ENCODE measurements around the gene COX7A2L. TPM values are rescaled to one million over a fixed set of nuclear protein-coding genes. Genes with fewer than 3 reads are reported as not detected.

Gene COX7A2L
- total RNA-seq, 6 donors from 2014 or later = 57.0 to 123 (median 85.7) TPM

DNA sequence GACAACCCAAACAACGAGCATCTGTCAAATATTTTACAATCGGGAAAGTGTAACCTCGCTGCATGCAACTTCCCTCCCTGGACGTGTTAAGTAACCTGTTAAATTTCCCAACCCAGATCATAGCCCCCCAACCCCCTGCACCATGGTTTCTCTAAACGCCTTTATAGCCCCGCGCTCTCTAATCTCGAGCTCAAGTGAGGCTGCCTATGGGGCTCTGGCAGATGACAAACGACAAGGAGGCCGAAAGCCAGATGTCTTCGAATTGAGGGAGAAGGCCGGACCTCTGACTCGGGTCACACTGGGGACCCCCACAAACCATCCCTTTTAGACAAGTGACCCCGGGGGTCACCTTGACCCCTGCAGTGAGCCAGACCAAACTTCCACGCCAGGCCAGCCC, 526 bp downstream of the COX7A2L start:
- Histone ChIP-seq H3K27me3 (no peaks in the 10 kb centered on the region), H3K9me3 (no peaks in the 10 kb centered on the region), H3K4me3 (peak overlapping the region; percentile 78 to 95 (median 87)), H3K4me1 (peaks cover 16 to 41% (median 24%) of the 10 kb centered on the region in 4 donors), H3K36me3 (peaks cover 0 to 7% (median 0%) of the 10 kb centered on the region in 4 donors), H3K27ac (peak overlapping the region; percentile 92 to 97 (median 95))
- 0 to 1% methylated on average over 4 to 15 of the region's 15 CpGs for WGBS, 2 donors
- no peak for TF ChIP-seq POLR2A (IDR thresholded peaks at IDR 0.05)
- TF ChIP-seq, protein P1, sequence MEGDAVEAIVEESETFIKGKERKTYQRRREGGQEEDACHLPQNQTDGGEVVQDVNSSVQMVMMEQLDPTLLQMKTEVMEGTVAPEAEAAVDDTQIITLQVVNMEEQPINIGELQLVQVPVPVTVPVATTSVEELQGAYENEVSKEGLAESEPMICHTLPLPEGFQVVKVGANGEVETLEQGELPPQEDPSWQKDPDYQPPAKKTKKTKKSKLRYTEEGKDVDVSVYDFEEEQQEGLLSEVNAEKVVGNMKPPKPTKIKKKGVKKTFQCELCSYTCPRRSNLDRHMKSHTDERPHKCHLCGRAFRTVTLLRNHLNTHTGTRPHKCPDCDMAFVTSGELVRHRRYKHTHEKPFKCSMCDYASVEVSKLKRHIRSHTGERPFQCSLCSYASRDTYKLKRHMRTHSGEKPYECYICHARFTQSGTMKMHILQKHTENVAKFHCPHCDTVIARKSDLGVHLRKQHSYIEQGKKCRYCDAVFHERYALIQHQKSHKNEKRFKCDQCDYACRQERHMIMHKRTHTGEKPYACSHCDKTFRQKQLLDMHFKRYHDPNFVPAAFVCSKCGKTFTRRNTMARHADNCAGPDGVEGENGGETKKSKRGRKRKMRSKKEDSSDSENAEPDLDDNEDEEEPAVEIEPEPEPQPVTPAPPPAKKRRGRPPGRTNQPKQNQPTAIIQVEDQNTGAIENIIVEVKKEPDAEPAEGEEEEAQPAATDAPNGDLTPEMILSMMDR (IDR thresholded peaks at IDR 0.05) = no peak
- no peak for TF ChIP-seq EP300 (IDR thresholded peaks at IDR 0.05)
- no peak for TF ChIP-seq POLR2AphosphoS5 (IDR thresholded peaks at IDR 0.05)
- ATAC-seq (ENCODE audit: low FRiP score in 2 of 2) (peak in 1 of 2 donors; percentile 2), DNase-seq (no peak)

- Histone ChIP-seq H3K9me3 (no peaks in the 10 kb centered on the region), H3K36me3 (peaks cover 0 to 7% (median 0%) of the 10 kb centered on the region in 4 donors), H3K4me3 (peak overlapping the region; percentile 78 to 95 (median 87)), H3K4me1 (peaks cover 16 to 41% (median 24%) of the 10 kb centered on the region in 4 donors), H3K27me3 (no peaks in the 10 kb centered on the region), H3K27ac (peak overlapping the region; percentile 92 to 97 (median 95))
- DNase-seq = peak in 1 of 2 donors; percentile 25
- WGBS, 2 donors = 10 to 14% methylated on average over 12 of the region's 12 CpGs
- no peak for TF ChIP-seq POLR2A (IDR thresholded peaks at IDR 0.05)
- no peak for TF ChIP-seq EP300 (IDR thresholded peaks at IDR 0.05)
- no peak for TF ChIP-seq POLR2AphosphoS5 (IDR thresholded peaks at IDR 0.05)
- TF ChIP-seq, protein P1 (IDR thresholded peaks at IDR 0.05) = no peak
- no peak for ATAC-seq (ENCODE audit: low FRiP score in 2 of 2)
Observed at GRCh38 chr2:42359965-42360483, 993 bp downstream of the COX7A2L start.

- H3K27ac ChIP-seq = peak overlapping the region; percentile 92 to 97 (median 95)
- no peak for TF ChIP-seq POLR2AphosphoS5 (IDR thresholded peaks at IDR 0.05)
- TF ChIP-seq, protein P1 (IDR thresholded peaks at IDR 0.05) = no peak
- TF ChIP-seq POLR2A (IDR thresholded peaks at IDR 0.05) = no peak
- TF ChIP-seq EP300 (IDR thresholded peaks at IDR 0.05) = no peak
- peaks cover 16 to 41% (median 24%) of the 10 kb centered on the region in 4 donors for H3K4me1 ChIP-seq
- H3K36me3 ChIP-seq = peaks cover 0 to 7% (median 0%) of the 10 kb centered on the region in 4 donors
- DNase-seq (no peak), ATAC-seq (ENCODE audit: low FRiP score in 2 of 2) (no peak)
- H3K4me3 ChIP-seq = peak overlapping the region in 3 of 4 donors; percentile 78 to 91 (median 83)
- H3K27me3 ChIP-seq = no peaks in the 10 kb centered on the region
- no peaks in the 10 kb centered on the region for H3K9me3 ChIP-seq
- WGBS, 2 donors = 30 to 35% methylated on average over 6 of the region's 6 CpGs
Observed at GRCh38 chr2:42359304-42359964, 1.6 kb downstream of the COX7A2L start.

GRCh38 chr2:42353792-42354429, 7.1 kb downstream of the COX7A2L start:
- H3K9me3 ChIP-seq = no peaks in the 10 kb centered on the region
- no peak overlapping the region for H3K4me3 ChIP-seq
- H3K36me3 ChIP-seq = peaks cover 0 to 41% (median 6%) of the 10 kb centered on the region in 4 donors
- 82 to 83% methylated on average over 5 of the region's 5 CpGs for WGBS, 2 donors
- TF ChIP-seq, protein P1 (IDR thresholded peaks at IDR 0.05) = no peak
- TF ChIP-seq EP300 (IDR thresholded peaks at IDR 0.05) (no peak), POLR2AphosphoS5 (IDR thresholded peaks at IDR 0.05) (no peak), POLR2A (IDR thresholded peaks at IDR 0.05) (no peak)
- ATAC-seq (ENCODE audit: low FRiP score in 2 of 2) = no peak
- DNase-seq = no peak
- no peak overlapping the region for H3K27ac ChIP-seq
- H3K4me1 ChIP-seq = peaks cover 4 to 18% (median 6%) of the 10 kb centered on the region in 4 donors
- no peaks in the 10 kb centered on the region for H3K27me3 ChIP-seq
